NCI-H524 treated with DMSO at 0.1 percent for 48 hours (cell line): ENCODE results near the gene HNRNPC.

Experiments
- DNase-seq: peaks from one replicate; lab custom pipeline; 2025; lab: John Stamatoyannopoulos, UW

HNRNPC gene

DNA sequence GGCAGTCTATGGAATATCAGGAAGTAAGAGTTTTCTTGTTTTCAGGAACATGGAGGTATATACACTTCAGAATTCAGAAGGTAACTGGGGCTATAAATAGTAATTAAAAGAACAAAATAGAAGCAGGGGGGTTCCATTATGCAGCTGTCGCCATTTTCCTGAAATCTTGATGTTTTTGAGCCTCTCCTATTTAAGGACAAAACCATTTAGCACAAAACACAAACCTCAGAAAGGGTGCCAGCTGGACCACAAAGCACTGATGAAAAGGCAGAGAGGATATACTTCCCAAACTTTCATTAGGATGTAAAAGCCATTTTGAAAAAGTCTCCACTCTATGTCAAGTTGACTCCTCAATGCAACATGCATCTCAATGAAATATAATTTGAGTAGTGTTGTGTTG lies 59.2 kb downstream of the HNRNPC start:
- DNase-seq, result no peak

DNA sequence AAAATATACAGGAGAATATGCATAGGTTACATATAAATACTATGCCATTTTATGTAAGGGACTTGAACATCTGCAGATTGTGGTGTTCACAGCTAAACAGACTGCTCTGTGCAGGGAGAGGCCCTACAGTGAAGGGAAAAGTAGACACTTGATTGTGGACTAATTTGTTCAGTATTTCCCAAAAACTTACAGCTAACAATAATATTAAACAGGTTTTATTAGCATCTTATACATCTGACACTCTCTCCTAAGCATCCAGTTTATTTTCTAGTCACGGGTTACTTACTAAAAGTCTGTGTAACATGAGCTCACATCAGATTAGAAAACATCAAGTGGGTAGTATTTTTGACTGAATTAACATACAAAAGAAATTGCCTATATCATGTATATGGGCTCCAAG lies 60.1 kb downstream of the HNRNPC start:
- no peak for DNase-seq

- DNase-seq, result no peak
Measured at GRCh38 chr14:21208554-21208953, 60.7 kb downstream of the HNRNPC start.

- DNase-seq, result no peak
Measured at GRCh38 chr14:21206753-21207684, 62.2 kb downstream of the HNRNPC start.

DNA sequence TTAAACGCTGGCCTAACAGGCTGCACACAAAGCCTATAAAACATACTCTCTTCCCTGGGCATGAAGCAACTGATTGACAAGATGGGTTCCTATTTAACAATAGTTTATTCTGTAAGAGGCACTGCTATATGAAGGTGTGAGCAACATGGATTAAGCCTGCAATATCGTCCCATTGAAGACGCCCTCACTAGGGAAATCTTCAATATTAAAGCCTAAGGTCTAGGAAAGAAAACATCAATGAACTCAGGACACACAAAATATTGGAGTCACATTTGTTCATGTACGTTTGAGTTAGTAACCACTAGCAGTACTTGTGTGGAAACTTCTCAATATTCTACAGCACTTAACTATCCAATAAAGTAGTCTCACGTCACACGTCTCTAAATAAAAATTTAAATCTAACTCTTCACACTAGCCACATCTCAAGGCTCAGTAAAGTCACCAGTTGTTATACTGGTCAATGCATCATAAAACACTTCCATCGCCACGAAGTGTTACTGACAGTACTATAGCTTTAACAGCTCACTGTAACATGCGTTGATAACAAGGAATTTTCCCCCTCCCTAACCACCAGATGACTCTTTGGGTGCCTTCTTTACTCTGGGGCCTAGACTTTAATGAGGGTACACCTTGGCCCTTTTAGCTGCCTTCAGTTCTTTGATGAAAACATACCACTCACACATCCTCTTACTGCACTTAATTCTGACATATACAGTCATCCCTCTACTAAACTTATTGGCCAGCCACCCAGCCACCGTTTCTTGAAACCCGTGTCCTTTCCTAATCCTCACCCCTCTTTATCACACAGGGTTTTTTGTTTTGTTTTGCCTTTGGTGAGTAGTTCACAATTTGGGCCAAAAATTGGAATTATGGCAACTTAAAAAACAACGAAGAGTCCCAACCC lies 63.3 kb downstream of the HNRNPC start:
- no peak for DNase-seq

GRCh38 chr14:21205026-21205677 lies 64.1 kb downstream of the HNRNPC start:
- DNase-seq, result no peak

DNA sequence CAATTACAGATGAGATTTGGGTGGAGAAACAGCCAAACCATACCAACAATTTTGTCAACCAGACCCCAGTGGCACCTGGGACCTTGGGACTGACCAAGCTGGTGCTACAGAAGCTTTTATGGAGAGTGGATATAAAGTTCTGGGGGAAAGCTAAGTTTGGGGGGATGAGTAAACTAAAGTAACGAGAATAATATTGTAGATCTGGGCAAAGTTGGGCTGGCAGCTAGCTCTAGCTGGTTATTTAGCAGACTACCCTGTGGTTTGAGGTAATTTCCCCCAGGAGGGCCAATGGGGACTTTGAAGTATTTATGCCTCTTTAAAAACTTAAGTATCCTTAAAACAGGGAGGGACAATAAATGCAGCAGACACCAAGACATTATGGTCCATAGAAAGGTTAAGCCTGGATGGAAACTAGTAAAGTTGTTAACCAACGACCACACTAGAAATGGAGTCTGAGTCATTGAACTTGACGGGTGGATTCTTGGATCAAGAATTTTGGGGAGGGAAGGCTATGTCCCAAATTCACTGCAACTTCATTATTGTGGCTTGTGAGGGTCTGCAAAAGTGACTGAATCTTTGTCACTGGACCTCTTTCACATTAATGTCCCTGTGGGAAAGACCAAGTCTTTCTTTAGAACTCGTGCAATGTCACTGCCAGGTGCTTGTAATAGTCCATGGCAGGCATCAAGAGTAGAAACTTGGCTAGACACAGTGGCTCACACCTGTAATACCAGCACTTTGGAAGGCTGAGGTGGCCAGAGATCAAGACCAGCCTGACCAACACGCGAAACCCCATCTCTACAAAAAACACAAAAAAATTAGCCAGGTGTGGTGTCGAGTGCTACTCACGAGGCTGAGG lies 64.8 kb downstream of the HNRNPC start:
- DNase-seq, result no peak

- no peak for DNase-seq
Measured at GRCh38 chr14:21203470-21204166, 65.6 kb downstream of the HNRNPC start.

DNA sequence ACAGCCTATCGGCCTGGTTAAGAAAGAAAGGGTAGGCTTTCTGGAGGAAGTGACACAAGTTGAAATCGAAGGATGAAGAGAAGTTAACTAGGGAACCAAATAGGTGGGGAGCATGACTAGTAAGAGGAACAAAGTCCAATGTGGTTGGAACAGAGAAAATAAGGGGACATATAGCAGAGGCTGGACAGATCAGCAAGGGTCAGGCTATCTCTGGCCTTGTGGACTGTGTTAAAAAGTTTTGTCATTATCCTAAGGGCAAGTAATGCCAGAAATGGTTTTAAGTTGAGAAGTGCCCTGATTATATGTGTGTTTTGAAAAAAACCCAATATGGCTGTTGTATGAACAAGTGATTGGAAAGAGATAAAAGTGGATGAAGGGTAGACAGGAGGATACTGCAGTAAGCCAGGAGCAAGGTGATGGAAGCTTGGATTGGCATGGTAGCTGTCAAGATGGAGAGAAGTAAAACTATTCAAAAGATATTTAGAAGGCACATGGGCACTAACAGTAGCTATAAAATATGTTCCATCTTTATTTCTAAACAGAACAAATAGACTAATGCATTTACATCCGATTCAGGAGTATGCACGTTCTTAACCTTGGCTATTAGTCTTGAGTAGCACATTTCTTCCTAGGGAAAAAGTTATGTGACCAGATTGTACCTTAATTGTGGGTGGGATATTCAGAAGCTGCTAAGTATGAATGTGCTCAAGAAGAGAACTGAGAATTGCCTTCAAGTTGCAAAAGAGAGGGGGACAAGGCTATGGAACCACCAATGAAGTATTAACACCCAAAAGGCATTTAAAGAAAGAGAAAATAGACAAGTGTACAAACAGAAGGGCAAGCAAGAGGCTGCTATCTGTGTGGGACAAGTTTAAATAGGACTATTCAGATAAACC lies 66.5 kb downstream of the HNRNPC start:
- DNase-seq, result no peak

GRCh38 chr14:21201732-21202462 lies 67.3 kb downstream of the HNRNPC start:
- DNase-seq, result no peak

GRCh38 chr14:21200752-21201461 lies 68.3 kb downstream of the HNRNPC start:
- DNase-seq, result no peak

DNA sequence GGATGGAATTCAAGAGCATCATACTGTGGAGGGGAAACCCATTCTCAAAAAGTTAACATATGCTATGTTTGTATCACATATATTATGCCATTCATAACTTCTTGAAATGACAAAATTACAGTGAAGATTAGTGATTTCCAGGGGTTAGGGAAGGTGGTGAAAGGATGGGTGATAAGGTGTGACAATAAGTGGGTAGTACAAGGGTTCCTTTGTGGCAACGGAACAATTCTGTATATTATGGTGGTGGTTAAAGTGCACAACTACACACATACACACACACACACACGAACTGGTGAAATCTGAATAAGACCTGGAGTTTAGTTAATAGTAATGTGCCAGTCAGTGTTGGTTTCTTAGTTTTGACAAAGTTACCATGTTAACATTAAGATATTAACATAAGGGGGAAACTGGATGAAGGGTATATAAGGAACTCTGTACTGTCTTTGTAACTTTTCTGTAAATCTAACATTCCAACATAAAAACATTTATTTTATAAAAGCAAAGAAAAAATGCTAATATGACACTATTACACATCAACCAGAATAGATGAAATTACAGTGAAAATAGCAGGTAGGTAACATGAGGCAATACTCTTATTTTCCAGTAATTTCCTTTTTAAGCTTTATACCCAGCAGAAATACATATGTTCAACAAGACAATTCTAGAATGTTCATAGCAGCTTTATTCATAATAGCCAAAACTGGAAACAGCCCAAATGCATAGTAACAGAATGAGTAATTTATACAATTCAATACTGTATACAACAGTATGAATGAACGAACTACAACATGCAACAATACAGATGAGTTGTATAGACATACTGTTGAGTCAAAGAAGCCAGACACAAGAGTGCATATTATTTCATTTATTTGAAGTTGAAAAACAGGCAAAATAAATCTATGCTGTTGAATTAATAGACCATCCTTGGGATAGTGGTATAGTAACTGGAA lies 69.4 kb downstream of the HNRNPC start:
- no peak for DNase-seq

DNA sequence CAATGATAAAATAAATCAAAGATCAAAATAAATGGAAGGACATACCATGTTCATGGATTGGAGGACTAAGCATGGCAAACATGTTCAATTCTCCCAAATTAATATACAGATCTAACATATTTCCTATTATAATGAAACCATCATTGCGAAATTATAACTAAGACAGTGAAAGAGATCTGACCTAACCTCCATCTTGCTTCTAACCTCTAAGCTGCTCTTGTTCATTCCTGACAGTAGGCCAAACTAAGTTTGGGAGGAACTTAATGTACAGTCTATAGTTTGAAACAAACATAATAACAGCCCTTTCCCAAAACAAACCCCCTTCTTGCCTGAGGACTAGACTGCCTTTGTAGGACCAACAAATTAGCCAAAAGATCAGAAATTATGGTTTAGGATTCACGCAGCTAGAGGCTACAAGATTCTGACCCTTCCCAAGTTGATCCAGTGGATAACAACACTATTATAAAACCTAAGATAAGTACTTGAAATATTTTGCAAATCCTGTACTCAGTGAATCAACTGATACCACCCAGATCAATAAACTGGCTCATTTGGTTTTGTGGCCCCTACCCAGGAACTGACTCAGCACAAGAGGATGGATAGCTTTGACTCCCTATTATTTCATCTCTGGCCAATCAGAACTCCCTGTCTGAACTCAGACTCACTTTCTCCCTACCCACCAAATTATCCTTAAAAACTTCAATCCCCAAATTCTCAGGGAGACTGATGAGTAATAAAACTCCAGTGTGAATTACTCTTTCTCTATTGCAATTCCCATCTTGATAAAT lies 71.6 kb downstream of the HNRNPC start:
- DNase-seq, result no peak

DNA sequence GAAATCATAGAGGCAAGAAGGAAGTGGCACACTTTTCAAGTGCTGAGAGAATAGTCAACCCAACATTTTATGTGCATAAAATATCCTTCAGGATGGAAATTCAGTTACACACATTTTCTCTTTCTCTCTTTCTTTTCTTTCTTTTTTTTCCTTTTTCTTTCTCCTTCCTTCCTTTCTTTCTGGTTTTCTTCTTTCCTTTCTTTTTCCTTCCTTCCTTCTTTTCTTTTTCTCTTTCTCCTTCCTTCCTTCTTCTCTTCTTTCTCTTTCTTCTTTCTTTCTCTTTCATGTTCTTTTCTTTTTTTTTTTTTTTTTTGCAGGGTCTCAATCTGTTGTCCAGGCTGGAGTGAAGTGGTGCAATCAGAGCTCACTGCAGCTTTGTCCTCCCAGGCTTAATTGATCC lies 74.6 kb downstream of the HNRNPC start:
- no peak for DNase-seq

GRCh38 chr14:21192875-21193535 lies 76.2 kb downstream of the HNRNPC start:
- DNase-seq, result no peak

DNA sequence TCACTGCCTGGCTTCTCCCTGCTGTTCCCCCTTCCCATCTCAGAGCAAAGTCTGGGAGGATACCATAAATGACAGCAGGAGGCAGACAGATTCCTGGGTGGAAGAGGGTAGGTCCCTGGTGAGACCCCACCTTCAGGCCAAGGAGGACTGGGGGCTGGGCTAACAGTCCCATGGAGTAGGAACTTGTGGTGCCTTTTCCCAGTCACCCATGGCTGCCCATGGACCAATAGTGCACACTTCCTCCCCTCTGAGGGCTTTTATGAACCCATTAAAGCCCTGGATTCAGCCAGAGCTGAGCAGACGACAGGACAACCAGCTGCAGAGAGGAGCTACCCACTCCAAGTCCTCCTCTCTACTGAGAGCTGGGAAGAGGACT lies 76.8 kb downstream of the HNRNPC start:
- DNase-seq, result no peak
